NCI-H82 (cell line): ENCODE results near the gene PPP1R1C.

ENCODE experiments used
- DNase-seq: peaks from one replicate; lab custom pipeline; 2025; lab: John Stamatoyannopoulos, UW

PPP1R1C gene

GRCh38 chr2:182064019-182064778 is 78.5 kb downstream of the PPP1R1C start:
- no peak for DNase-seq

DNA sequence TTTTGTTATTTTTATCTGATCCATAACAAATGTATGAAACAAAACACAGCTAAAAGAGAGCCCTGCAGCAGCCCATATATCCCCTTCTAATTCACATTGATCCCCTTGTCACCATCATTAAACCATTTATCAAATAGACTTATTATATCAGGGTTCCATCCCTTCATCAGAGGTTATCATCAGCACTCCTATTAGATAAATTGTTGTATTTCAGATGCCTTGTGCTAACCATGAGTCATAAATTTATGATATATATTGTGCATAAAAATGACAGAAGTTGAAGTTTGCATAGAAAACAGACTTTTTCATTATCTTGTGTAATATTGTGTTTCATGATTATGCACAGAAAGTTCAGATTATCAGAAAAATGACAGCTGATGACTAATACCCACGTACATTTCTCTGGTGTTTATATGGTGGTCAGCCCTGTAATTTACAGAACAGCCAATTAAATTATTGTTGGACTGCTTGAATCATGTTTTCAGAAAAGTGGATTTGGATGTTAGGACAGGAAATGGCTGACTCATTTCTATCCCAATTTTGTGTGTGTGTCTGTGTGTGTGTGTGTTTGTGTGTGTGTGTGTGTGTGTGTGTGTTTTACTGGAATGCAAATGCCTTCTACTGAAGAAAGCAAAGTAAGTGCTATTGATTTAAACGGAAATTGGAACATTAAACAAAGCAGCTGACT is 80.9 kb downstream of the PPP1R1C start:
- DNase-seq, result no peak

- no peak for DNase-seq
Measured at GRCh38 chr2:182067393-182067792, 81.7 kb downstream of the PPP1R1C start.

DNA sequence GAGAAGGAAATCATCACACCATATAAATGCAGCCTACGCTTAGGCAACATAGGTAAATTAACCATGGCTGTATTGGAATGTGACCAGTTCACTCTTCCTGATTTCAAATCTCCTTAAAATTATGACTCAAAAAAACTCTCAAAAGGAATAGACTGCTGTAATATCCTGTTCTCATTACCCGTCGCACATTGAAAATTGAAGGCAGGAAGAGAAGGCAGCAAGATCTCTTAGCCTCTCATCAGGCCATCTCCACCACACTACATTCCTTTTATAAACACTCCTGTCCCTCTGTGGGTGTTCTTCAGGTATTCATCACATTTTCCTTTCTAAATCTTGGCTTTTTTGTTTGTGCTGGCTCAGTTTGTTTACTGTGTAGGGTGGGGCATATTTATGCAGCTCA is 83.2 kb downstream of the PPP1R1C start:
- no peak for DNase-seq

GRCh38 chr2:182069416-182069815 is 83.8 kb downstream of the PPP1R1C start:
- DNase-seq, result no peak

DNA sequence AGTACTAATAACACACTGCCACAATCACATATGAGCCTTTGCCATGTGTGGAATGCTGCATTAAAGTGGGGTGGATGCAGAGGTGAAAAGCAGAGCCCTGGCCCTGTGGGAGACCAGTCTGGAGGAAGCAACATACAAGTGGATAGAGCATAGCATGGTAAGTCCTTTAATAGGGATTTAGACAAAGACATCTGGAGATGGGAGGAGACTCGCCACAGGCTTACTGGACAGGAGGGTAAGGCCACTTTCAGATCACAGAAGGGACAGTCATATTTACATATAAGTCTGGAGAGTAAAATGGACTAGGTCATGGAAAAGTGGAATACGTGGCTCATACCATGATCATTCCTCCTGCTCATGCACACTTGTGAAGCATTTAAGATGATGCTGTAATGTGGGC is 84.3 kb downstream of the PPP1R1C start:
- DNase-seq, result peak; percentile 86

DNA sequence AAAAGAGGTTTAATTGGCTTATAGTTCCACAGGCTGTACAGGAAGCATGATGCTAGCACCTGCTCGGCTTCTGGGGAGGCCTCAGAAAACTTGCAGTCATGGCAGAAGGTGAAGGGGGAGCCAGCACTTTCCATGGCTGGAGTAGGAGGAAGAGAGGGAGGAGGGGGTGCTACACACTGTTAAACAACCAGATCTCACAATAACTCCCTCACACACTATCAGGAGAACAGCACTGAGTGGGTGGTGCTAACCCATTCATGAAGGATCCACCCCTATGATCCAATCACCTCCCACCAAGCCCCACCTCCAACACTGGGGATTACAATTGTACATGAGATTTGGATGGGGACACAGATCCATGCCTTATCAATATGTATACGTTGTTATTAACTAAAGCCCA is 85.1 kb downstream of the PPP1R1C start:
- peak; percentile 8 for DNase-seq

- DNase-seq, result peak; percentile 7
Measured at GRCh38 chr2:182072861-182073260, 87.2 kb downstream of the PPP1R1C start.

DNA sequence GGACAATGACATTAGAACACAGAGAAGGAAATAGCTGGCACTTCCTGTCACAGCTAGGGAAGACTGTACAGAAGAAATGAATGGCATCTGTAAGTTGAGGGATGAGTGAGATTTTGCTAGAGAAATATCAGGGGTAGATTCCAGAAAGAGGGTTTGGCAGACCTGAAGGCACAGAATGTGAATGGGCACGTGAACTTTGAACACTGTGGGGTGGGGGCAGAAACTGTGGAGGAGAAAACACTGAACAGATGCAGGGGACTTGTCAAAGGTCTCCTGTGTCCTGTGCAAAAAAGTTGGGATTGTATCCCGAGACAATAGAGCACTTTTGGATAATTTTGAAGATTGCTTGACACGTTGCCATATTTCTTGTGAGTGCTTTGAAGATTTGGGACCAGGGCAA is 88.0 kb downstream of the PPP1R1C start:
- DNase-seq, result no peak

DNA sequence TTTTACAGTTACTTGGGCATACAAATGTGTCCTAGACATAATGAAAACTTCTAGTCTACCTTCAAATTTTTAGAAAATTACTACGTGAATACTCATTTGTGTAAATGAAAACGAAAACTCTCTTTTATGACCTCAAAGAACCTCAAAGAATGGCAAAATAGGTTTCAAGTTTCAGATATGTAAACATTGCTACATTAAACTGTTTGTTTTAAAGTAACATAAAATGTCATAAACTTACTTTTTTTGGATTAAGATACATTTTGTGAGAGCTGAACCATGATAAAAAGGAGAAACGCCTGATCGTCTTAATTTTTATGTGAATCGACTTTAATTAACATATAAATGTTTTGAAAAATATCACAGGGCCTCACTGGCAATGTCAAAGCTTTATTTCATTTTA is 91.4 kb downstream of the PPP1R1C start:
- no peak for DNase-seq

GRCh38 chr2:182077448-182078142 is 91.9 kb downstream of the PPP1R1C start:
- peak; percentile 93 for DNase-seq

DNA sequence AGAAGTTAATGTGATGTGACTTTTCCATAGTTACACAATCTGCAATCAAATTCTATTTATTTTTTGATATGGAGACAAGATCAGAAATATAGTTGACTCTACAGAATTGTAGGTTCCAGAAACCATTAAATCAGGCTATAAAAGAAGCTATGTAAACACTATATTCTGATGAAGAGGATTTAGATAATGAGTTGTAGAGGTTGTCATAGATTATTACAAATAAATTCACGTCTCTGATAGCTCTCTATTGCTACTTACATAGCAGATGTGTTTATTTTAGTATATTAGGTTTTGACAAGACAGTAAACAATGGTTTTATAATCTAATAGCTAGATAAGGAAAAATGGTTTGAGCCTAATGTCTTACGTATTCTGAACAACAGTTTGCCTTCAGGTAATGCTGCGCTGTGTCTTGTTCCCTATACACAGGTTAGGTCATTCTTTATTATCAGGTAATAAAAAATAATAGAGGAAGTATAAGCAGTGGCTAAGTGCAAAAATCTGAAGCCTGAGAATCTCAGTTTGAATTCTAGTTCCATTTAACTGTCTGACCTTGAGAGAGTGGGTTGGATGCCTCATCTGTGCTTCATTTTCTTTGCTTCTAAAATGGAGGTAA is 93.4 kb downstream of the PPP1R1C start:
- DNase-seq, result no peak

GRCh38 chr2:182080493-182080892 is 94.8 kb downstream of the PPP1R1C start:
- DNase-seq, result no peak

- DNase-seq, result no peak
Measured at GRCh38 chr2:182081602-182082260, 96.1 kb downstream of the PPP1R1C start.

DNA sequence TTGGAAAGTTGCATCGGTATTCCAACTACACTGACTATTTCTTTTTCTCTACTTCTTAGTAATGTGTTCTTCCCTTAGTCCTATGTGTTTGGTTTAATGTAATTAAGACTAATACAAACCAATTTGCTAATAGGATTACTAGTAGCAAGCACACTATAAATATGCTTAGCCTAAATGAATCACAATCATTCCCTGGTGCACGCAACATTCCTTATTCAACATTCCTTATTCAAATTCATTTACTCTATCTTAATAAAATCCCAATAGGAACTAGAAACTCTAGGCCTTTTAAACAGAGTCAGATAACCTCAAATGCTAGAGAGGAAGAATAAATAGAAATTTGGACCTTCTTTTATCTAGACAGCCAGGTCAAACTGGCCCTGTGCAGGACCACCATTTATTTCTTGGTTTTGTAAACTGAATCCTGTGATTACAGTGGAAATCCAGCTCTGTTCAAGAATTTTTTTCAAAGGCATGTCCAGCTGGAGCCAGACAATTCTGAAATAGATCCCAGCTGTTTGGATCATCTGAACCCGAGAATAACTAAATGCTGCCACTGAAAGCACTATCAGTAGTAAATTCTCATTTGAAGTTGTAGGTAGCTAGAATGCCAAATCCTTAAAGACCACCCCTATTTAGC is 103.1 kb downstream of the PPP1R1C start:
- peak; percentile 41 for DNase-seq

DNA sequence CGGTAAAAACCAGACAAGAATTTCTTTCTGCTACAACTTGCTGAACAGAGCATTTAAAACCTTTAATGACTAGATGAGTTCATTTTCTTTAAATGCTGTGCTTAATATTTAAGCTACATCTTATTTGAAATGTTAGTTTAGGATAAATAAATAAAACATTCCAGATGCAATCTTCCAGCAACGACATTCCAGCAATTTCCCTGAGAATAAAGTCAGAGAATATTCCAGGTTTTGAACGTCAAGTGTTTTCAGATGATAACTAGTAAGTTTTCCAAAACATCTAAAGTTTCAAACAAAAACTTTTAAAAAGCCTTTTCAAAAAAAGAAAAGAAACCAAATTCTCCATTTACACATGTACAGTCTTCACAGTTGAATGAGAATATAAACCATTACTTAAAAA is 104.8 kb downstream of the PPP1R1C start:
- no peak for DNase-seq

DNA sequence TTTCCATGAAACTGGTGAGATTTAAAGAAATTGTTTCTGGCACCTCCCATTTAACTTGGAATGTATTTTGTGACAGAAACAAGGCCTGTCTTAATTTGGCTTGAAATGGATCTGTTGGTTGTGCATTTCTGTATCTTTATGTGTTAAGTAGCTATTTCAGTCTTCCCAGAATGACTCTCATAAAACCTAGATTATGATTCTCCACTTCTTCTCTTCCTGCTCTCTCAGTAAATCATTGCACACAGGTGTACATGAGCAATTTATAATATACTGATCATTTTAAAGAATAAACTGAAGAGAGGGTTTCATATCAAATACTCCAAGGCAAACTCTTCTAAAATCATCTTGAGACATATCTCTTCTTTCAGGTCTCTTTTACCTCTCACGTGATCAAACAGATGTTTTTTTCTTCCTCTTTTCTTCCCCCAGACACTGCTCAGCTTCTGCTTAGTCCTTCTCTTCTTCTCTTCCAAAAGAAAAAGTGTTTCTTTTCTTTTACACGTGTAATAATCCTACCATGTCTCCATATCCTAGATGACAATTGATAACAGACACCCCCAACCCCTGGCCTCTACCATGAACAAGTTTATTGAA is 112.0 kb downstream of the PPP1R1C start:
- DNase-seq, result no peak

- no peak for DNase-seq
Measured at GRCh38 chr2:182098648-182099047, 113.0 kb downstream of the PPP1R1C start.

GRCh38 chr2:182101263-182101662 is 115.6 kb downstream of the PPP1R1C start:
- peak; percentile 15 for DNase-seq

DNA sequence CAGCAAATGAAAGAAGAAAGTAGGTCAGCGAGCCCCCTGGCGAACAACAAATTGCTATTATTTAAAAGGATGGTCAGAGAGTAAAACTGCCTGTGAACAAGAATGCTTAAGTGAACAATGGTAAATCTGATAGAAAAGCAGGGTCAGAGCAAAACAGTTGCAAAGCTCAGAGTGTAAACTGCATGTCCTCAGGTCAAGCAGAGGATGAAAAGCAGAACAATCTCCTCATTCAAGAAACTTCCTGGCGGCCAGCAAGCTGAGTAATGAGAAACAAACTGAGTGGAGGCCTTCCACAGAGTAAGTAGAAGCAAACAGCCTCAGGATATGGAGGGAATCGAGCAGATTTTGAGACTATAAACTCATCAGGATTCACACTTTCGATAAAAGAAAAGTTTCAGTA is 117.9 kb downstream of the PPP1R1C start:
- DNase-seq, result no peak

- no peak for DNase-seq
Measured at GRCh38 chr2:182110347-182110746, 124.7 kb downstream of the PPP1R1C start.
